Stimulated activated CD4-positive, alpha-beta T cell treated with anti-CD3 and anti-CD28 coated beads, Interleukin-1b, Interleukin-23, amount 100 ng/mL, for 1 hour (primary cell): Measurements from ENCODE around the gene DCP1B.

Experiments
- DNase-seq, 2 donors: peaks; one replicate each; pipeline ENCODE4 v3.0.0-alpha.2; 2020; ENCODE audit warnings: low read depth in 2 of 2

Gene DCP1B

GRCh38 chr12:1919763-1920162, 84.5 kb downstream of the DCP1B start:
- no peak for DNase-seq

DNA sequence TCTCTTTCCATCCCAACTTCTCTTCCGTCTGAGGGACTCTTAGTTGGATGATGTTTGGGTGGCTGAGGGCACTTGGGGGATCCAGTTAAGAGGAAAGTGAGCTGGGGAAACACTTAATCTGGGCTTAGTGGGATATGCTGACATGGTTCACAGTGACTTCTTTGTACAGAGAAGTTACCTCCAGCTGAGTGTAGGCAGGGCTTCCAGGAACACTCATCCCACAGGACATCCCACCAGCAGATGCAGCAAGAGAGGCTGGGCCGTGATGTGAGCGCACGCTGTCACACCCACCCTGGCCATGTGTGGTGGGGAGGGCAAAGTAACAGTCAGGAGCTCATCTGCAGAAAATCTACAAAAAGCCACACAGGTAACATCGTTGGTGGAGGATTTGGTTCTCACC, 85.0 kb downstream of the DCP1B start:
- no peak for DNase-seq

DNA sequence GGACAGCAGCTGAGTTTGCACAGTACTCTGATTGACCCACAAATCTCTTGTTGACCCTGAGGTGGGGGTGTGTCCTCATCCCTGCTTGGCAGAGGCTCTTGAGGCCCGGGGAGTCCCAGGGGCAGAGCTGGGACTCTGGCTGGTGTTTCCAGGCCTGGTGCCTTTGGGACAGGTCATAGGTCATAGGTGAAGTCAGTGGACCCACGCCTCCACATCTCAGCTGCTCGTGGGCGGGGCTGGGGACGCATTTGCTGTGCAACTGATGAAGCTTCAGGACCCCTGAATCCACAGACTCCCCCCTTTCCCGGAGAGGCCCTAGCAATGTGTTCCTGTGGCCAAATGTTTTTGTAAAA, 85.4 kb downstream of the DCP1B start:
- no peak for DNase-seq

DNA sequence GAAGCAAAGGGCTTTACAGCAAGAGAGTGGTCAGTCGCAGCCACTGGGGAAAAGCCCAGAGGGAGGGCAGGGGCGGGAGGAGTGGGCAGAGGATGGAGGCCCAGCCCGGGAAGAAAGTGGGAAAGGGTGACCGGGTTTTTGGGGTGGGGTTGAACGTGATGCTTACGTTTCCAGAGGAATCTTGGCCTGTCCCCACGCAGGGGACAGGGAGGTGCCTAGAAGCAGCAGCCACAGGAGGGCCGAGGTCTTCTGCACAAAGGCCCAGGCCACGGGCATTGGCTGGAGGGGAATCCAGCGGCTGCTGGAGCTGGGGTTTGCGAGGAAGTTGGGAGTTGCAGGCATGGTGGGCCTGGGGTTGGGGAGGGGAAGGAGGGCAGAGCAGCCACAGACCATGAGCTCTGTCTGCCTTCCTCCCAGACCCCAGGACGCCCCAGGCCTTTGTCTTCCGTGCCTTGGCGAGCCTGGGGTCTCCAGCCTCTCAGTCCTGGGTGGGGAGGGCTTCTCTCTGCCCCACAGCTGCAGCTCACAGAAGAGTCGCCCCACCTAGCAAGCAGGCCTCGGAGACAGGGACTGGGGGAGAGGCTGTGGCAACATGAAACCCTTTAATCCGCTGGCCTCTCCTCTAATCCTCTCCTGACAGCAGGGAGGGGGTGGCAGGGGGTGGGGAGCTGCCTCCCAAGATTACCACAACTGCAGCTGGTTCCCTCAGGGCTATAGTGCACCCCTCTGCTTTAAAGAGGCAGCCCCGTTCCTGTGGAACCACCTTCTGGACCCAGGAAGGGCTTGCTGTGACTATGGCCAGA, 86.0 kb downstream of the DCP1B start, which contains the start of gene CACNA2D4:
TSS of gene CACNA2D4 (minus strand) at position 572 of the 803 bp plus-strand sequence. CDS start at position 393, 179 bp downstream.
- DNase-seq = no peak

DNA sequence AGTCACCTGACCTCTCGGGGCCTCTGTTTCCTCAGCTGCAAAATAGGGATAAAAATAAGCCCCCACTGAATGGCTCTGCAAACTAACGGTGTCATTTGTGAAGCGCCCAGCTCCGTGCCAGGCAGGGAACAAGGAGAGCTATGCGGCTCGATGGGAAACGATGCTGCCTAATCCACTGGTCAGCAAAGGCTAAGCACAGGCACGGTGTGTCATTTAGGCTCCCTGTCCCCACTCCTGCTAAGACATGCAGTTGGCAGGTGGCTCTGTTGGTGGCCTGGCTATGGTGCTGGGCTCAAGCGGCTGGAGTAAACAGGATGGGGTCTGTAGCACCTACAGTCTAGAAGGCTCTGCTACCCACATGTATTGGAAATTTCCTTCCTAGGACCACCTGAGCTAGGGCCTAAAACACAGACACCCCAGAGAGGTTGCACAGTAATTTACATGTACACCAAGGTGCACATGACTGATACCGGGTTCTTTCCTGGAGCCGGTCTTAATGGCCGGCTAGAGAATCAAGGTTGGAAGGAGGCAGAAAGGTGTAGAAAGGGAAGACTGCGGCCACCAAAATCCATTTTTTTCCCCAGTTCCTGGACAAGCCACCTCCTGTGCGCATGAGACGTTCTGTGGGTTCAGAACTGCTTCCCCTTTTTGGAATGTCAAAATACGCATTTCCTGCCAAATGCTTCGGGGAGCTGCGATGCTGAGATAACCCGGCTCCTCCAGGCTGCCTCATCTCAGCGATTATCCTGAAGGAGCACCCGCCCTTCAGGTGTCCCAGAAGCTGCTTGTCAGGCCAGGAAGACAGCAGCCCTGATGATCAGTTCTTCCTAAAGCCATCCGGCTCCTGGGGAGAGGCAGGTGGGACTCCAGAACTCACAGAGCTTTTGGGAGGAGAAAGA, 86.8 kb downstream of the DCP1B start:
- DNase-seq = no peak

DNA sequence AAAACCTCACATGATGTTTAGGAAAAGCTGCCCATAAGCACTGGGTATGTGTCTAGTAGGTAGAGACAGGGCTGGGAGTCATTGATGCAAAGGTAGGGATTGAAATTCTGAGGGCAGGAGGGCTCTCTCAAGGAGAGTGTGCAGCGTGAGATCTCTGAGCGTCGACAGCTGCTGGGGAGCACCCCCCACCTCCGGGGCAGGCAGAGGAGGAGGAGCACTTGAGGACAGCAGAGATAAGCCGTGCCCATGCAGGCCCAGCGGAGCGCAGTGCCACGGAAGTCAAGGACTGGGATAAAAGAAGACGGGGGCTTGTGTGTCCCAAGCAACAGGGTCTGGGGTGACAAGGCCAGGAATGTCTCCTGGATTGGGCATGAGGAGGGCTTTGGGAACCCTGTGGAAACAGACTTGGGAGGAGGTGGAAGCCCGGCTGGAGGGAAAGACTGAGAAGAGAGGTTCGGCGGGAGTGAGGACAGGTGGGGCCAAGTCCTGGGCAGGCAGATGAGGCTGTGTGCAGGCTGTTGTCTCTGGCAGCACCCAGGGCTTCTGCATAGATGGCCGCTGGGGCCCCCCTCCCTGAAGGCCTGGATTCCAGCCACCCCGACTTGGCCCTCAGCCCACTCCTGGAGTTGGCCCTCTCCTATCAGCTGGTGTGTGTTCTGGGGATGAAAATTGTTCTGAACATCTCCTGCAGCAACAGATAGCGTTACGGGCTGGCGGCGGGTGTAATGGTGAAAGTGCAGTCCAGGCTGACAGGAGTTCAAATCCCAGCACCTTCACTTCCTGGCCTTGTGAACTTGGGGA, 87.7 kb downstream of the DCP1B start:
- no peak for DNase-seq

DNA sequence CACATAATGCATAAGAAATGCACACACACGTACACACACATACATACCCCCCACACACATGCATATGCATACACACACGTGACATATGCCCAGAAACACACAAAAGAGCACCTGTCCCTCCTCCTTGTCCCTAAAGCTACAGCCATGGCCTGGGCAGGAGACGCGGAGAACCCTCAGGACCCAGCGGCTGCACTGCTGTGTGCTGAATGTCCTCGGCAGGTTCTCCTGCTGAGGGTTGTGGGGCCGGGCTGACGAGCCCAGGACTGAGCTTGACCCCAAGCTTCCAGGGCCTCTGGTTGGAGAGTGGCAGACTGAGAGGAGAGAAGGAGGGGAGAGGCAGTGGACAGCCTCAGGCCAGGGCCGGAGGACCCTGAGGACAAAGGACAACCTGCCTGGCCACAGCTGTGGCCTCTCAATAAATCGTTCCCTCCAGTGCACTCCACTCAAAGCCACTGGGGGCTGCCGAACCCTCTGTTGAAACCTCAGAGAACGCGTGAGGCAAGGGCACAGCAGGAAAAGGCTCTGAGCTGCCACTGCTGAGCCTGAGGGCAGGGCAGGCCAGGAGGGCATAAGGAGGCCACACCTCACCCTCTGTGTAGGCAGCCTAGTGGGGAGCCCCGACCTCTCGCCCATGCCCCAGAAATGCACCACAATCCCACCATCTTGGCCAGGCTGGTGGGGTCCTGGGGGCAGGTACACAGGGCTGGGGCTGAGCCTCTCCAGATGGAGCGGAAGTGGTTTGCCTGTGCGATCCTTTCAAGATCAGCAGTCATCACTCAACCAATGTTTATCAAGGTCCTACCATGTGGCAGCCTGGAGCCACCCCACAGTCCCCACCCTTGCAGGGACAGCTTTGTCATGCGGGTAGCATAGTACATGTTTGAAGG, 88.9 kb downstream of the DCP1B start:
- DNase-seq = no peak

DNA sequence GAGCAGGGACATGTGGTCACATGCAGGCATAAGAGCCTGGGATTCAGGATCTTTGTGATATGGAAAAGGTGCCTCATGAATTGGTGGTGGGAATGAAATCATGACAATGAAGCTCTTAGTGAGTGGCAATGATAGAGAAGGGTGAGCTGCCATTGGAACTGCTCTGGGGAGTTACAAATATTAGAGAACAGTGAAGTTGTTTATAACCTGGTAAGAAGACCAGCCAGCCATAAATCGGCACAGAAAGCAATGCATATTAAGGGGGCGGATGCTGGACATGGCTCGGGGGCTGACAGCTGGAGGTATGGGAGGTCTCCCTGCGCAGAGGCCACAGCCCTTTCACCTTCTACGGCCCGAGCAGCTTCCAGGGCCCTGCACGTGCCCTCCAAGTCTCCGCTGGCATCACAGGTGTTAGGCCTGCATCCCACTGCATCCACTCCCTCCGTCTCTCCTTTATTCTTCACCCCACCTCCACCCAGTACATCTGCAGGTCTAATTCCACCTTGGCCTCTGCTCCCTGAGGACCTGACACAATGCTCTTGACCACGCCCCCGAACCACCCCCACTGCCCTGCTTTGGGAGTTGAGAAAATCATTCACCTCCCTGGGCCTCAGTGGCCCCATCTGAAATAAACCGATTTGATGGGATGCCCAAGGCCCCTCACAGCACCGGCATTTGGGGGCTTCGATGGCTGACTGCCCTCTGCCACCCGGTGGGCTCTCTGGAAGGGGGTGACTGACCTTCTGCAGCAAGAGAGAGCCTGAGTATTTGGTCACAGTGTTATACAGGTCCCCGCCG, 89.9 kb downstream of the DCP1B start:
- DNase-seq = no peak

GRCh38 chr12:1913377-1914113, 90.7 kb downstream of the DCP1B start:
- no peak for DNase-seq

- no peak for DNase-seq
Measured at GRCh38 chr12:1912580-1913376, 91.5 kb downstream of the DCP1B start.

GRCh38 chr12:1911598-1912575, 92.4 kb downstream of the DCP1B start:
- no peak for DNase-seq

DNA sequence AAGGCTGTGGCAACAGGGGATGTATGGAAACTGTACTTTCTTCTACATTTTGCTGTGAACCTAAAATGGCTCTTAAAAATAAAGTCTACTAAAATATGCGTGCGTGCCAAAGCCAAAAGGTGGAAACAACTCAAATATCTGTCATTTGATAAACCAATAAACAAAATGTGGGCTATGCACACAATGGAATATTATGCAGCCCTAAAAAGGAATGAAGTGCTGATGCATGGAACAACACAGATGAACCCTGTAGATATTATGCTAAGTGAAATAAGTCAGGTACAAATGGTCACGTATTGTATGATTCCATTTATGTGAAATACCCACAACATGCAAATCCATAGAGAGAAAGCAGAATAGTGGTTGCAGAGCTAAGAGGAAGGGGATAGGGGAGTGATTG, 93.8 kb downstream of the DCP1B start:
- DNase-seq = no peak

DNA sequence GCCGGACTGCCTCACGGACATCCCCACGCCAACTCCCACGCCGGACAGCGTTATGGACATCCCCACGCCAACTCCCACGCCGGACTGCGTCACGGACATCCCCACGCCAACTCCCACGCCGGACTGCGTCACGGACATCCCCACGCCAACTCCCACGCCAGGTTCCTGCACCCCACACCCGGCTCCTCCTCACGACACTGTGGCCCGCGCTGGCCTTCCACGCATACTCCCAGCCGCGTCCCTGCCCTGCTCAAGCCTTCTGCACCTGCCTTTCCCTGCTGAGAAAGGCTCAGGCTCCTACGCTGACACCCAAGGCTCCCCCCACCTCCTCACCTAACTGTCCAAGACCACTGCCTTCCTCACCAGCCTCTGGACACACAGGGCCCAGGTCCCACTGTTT, 95.5 kb downstream of the DCP1B start:
- DNase-seq = no peak

DNA sequence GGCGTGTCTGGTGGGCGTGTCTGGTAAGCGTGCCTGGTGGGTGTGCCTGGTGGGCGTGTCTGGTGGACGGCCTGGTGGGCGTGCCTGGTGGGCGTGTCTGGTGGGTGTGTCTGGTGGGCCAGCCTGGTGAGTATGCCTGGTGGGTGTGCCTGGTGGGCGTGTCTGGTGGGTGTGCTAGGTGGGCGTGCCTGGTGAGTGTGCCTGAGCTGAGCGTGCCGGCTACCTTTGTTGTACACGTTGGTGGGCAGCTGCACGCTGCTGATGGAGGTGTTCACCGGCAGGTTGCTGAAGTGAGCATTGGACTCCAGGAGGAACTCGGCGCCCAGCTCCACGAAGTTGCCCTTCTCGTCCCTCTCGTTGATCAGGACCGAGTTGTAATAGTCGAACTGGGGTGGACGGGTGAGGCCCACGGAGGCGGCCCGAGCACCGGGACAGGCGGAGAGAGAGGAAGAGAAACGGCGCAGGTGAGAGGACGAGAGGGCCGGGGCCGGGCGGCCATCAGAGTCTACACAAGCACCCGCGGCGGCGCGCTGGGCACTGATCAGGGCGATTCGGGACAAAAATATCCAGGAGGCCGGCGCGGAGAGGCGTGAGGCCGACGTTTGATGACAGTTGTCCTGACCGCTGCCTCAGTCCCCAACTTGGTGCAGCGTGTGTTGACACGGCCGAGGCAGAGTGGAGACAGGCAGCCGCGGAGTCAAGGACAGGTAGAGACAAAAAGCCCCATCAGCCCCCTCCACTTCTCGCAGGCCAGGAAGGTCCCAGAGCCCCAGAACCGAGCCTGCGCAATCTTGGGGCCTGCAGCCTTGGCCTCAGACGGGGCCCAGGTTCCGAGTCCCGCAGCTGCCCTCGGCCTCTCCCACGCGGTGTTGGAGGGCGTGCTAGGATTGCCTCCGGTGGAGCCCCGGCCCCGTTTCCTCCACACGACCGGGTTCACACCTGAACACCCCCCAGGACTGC, 96.3 kb downstream of the DCP1B start:
- no peak for DNase-seq

DNA sequence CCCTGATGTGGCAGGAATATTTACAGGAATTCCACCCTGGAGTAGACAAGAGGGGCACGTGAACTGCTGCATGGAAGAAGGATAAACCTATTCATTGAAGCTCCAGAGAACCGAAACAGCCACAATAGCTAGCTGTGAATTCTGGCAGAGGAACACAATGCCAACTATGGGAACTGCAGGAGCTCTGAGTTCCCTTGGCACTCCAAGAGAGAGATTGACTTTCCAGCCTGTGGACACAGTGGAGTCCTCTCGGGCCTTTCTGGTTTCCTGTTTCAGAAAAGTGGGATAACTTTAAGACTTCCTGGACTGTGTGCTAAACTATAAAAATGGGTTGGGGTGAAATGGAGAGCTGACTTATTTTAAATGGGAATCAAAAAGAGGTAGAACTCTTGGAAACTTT, 97.7 kb downstream of the DCP1B start:
- DNase-seq = no peak

- no peak for DNase-seq
Measured at GRCh38 chr12:1904875-1905274, 99.4 kb downstream of the DCP1B start.
